Stimulated activated CD8-positive, alpha-beta memory T cell treated with anti-CD3 and anti-CD28 coated beads, Interleukin-15, amount 100 ng/mL, for 24 hours (primary cell): ENCODE measurements around the gene GRK5.

Experiments
- DNase-seq: peaks from one replicate; pipeline ENCODE4 v3.0.0-alpha.2; 2020; ENCODE audit warnings: low read depth

The GRK5 gene

GRCh38 chr10:119298810-119299209 lies 91.4 kb downstream of the GRK5 start:
- DNase-seq: no peak

- DNase-seq: no peak
Observed at GRCh38 chr10:119299531-119299930, 92.2 kb downstream of the GRK5 start.

DNA sequence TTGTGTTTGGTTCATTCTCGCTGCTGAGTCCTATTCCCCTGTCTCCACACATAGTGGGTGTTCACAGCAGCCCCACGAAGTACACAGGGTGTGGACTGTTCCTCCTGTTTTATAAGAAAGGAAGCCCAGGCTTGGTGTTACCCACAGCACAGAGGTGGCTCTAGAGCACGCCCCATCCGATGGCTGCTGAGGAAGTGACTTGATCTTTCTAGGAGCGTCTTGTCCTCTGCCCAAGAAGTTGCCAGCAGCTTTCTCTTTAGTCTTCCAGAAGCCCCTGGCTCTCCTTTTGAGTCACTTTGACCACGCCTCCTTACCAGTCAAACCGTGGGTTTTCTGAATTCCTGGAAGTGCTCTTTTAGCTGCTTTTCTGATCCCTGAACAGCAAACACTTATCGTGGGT lies 94.0 kb downstream of the GRK5 start:
- peak; percentile 22 for DNase-seq

DNA sequence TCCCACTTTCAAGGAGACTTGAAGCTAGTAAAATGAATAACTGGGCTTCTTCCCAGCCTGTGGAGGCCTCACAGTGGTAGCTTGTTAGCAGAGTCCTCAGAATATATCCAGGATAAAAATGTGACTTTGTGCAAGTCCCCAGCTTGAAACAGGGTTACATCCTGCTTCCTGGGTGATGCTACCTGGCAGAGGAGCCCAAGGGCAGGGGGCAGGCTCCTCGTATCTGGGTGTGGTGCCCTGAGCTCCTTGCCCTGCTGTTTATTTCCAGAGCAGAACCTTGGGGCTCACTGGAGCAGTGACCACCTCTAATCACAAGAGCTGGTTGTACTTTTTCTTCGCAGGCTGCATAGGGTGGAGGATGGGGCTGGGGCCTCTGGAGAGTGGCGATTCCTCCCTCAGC lies 94.8 kb downstream of the GRK5 start:
- no peak for DNase-seq

- DNase-seq: no peak
Observed at GRCh38 chr10:119302591-119303253, 95.4 kb downstream of the GRK5 start.

DNA sequence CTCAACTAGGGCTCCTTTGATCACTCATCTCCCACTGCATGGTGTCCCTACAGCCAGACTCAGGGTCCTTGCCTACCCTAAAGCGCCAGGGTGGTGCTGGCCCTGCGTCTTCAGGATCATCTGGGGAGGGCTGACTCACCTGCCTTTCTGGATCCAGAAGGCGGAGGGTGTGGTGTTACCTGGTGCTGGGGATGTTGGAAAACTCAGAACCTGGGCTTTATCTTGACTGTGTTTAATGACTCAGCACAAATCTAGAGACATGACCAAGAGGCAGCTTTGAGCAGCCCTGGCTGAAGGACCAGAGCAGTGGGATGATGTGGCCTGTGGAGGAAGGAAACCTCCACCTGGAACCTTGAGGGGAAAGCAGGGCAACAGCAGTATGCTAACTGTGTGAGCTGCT lies 96.5 kb downstream of the GRK5 start:
- DNase-seq: no peak

- no peak for DNase-seq
Observed at GRCh38 chr10:119304541-119304940, 97.2 kb downstream of the GRK5 start.

GRCh38 chr10:119305860-119306513 lies 98.6 kb downstream of the GRK5 start:
- DNase-seq: peak; percentile 47

- no peak for DNase-seq
Observed at GRCh38 chr10:119306514-119306951, 99.2 kb downstream of the GRK5 start.

GRCh38 chr10:119306986-119307392 lies 99.6 kb downstream of the GRK5 start:
- DNase-seq: no peak

DNA sequence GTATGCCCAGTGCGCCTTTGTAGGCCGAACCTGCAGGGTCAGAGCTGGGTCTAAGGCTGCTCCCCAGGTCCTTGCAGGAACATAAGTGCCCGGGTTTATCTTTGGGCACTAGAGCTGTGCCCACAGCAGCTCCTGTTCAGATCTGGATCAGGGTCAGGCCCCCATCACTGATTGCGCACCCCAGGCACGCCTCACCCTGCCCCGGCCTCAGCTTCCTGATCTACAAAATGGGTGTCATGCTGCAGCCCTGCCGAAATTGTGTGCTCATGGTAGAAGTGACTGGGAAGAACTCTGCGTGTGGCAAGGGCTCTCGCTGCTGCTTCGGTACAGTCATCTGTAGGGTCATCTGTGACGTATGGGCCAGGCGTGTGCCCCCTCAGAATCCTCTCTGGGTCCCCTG lies 100.7 kb downstream of the GRK5 start:
- DNase-seq: no peak

DNA sequence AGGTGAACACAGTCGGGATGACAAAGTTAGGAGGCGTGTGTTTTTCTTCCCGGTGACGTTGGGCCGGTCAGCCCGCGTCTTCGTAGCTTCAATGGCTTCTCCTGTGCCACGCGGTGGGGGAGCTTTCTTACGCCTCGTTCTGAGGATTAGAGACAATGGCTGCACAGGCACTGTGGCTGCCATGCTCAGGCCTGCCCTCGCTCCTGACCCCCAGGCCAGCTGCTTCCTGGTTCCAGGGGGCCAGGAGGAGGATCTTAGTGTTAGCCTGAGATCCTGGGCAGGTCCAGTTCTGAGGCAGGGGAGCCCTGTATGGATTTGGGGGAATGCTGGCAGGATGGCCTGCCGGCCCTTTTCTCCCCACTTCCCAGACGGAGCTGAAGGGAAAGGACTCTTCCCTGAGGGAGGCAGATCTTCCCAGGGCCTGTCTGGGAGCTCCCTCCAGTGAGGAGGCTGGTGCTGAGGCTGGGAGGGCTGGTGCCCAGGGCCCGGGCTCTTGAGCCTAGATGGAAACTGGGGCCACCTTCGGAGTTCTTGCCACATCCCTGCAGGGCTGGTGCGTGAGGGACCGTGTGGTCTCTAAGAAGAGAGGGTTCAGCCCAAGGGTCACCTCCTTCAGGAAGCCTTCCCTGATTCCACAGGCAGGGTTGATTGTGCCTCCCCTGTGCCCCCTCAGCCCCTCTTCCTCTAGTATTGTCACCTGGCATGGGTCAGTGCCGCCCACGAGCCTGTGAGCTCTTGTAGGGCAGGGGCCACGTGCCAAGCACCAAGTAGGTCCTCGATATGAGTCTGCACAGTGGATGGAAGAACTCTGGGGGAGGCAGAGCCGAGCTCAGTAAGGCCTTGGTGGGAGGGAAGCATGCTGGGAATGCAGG lies 101.4 kb downstream of the GRK5 start:
- no peak for DNase-seq

DNA sequence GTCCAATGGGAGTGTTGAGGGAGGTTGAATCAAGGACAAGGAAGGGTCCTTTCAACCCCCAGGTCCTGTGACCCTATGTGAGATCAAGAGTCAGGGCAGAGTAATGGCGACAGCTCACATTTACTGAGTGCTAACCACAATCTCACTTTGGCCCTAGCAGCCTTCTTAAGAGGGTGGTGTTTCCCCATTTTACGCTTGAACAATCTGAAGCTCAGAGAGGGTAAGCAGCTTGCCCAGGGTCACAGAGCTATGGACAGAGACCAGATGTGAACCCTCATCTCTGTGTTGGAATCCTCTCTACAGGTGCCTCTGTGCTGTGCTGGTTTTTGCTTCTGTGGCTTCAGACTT lies 102.0 kb downstream of the GRK5 start:
- no peak for DNase-seq

GRCh38 chr10:119310806-119311205 lies 103.4 kb downstream of the GRK5 start:
- DNase-seq: no peak

GRCh38 chr10:119312241-119312640 lies 104.9 kb downstream of the GRK5 start:
- DNase-seq: no peak

- DNase-seq: no peak
Observed at GRCh38 chr10:119313024-119313423, 105.7 kb downstream of the GRK5 start.

DNA sequence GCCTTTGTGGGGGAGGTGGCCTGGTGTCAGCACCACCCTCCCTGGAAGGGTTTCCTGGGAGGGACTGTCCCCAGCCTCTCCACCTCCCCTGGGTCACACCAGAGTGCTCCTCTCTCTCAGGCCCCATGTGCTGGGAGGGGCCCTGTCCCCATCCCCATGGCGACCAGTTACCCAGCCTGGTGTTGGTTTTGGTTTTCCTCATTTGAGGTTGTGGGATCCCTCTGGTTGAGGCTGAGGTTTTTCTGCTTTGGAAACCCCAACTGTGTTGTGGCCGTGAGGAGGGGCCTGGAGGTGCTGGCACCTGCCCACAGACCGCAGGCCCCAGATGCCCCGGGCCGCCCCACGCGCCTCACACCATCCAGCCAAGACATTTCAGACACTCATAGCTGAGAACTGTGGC lies 106.3 kb downstream of the GRK5 start:
- DNase-seq: peak; percentile 24

GRCh38 chr10:119314061-119314460 lies 106.7 kb downstream of the GRK5 start:
- DNase-seq: no peak

GRCh38 chr10:119314486-119314885 lies 107.1 kb downstream of the GRK5 start:
- no peak for DNase-seq

DNA sequence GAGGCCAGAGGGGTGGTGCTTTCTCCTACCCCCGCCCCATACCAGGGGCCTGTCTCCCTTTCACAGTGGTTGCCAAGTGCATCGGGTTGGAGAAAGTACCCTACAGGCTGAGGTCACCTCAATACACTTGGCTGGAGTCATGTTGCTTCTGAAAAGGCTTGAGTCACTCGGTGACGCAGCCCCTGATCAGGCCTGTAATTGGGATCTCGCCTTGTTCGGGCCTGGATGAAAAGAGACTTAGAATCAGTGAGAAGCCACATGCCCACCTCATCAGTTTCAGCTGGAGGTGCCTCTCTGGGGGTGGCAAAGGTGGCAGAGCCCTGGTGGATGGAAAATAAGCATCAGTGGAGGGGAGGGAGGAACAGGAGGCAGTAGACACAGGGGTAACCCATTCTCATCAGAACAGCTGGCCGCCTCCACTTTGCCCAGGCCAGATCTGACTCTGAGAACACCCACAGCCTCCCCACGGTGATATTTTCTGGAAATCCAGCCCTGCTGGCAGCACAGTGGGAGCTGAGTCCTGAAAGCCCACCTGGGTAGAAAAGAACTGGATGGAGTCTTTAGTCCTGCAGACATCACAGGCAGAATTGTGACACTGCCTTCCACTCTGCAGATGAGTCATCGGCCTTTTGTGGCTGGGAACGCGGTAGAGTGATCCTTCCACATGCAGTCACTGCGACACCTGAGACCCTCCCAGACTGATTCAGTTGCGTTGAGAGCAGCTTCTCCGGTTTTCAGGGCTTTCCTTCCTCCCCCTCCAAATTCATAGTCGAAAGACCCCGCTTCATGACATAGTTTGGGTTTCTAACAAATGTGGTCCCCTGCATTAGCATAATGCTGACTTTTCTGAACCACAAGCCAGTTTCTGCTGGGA lies 108.0 kb downstream of the GRK5 start:
- no peak for DNase-seq

GRCh38 chr10:119316002-119316358 lies 108.6 kb downstream of the GRK5 start:
- no peak for DNase-seq

DNA sequence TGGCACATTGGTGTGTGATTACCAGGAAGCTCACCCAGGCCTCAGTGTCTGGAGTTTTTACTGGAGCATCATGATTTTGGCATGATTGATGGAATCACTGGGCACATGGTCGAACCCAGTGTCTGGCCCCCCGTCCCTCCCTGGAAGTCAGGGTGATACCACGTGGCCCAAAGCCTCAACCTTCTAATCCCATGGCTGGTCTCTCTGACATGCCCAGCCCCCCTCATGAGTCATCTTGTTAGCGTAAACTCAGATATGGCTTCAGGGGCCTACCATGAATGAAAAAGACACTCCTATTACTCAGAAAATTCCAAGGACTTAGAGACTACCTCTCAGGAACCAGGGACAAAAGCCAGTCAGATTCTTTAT lies 109.3 kb downstream of the GRK5 start:
- DNase-seq: no peak
